PC-9 (cell line): ENCODE measurements around the gene PDZRN4.

Experiments used
- CTCF ChIP-seq: fragments of 200-600 bp; sonication (generic); conservative IDR thresholded peaks from 2 replicates; pipeline ENCODE4 v1.6.1; 2017; ENCODE audit warnings: mixed run types, antibody characterized with exemption, mild to moderate bottlenecking, moderate library complexity
- EZH2 ChIP-seq: fragments of 200-600 bp; sonication (generic); IDR thresholded peaks from 2 replicates; pipeline ENCODE4 v1.8.0; 2017; ENCODE audit warnings: antibody characterized with exemption, low read depth

GRCh38 chr12:41325336-41325735 is 137.2 kb downstream of the PDZRN4 start:
- TF ChIP-seq CTCF (no peak), EZH2 (no peak)
